ENCODE measurements around the gene GRM7.

The GRM7 gene

DNA sequence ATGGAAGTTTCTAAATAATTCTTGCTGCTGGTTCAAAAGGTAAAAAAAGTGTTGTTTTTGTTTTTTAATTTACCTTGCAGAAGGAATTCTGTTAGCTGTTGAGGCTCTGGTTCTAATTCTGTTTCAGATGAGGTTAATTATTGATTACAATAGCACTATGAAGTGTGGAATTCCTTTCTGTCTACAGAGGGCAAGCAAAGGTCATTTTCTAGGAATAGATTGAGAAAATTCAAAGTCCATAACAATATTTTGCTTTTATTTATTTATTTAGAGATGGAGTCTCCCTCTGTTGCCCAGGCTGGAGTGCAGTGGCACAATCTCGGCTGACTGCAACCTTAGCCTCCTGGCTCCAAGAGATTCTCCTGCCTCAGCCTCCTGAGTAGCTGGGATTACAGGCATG, 789.6 kb downstream of the GRM7 start:
- no peak for DNase-seq (ENCODE audit: low spot score)
- CTCF ChIA-PET, result no interaction called here
- no peak overlapping the region for H3K27ac ChIP-seq
- POLR2A ChIA-PET (ENCODE audit: low non-redundant PET), result no interaction called here
- TF ChIP-seq, protein P1, sequence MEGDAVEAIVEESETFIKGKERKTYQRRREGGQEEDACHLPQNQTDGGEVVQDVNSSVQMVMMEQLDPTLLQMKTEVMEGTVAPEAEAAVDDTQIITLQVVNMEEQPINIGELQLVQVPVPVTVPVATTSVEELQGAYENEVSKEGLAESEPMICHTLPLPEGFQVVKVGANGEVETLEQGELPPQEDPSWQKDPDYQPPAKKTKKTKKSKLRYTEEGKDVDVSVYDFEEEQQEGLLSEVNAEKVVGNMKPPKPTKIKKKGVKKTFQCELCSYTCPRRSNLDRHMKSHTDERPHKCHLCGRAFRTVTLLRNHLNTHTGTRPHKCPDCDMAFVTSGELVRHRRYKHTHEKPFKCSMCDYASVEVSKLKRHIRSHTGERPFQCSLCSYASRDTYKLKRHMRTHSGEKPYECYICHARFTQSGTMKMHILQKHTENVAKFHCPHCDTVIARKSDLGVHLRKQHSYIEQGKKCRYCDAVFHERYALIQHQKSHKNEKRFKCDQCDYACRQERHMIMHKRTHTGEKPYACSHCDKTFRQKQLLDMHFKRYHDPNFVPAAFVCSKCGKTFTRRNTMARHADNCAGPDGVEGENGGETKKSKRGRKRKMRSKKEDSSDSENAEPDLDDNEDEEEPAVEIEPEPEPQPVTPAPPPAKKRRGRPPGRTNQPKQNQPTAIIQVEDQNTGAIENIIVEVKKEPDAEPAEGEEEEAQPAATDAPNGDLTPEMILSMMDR (conservative IDR thresholded peaks at IDR 0.05; ENCODE audit: low read depth), result no peak

DNA sequence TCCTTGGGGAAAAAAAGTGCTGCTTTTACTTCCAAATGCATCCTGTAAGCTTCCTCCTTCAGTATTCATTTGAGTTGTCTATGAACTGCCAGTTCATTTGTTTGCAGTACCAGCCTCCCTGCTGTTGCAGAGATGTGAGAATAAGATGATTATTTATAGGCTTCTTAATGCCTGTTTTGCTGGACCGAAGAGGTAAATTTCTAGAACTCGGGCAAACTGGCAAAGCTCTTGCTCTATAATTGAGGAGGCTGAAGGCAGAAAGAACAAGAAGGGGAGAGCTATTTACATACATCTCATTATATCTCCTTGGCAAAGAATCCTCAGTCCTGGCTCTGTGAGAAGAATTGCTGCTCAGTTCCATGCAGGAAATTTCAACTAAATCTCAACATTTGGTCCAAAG, 790.4 kb downstream of the GRM7 start:
- no peak overlapping the region for H3K27ac ChIP-seq
- POLR2A ChIA-PET (ENCODE audit: low non-redundant PET), result no interaction called here
- CTCF ChIA-PET, result no interaction called here

DNA sequence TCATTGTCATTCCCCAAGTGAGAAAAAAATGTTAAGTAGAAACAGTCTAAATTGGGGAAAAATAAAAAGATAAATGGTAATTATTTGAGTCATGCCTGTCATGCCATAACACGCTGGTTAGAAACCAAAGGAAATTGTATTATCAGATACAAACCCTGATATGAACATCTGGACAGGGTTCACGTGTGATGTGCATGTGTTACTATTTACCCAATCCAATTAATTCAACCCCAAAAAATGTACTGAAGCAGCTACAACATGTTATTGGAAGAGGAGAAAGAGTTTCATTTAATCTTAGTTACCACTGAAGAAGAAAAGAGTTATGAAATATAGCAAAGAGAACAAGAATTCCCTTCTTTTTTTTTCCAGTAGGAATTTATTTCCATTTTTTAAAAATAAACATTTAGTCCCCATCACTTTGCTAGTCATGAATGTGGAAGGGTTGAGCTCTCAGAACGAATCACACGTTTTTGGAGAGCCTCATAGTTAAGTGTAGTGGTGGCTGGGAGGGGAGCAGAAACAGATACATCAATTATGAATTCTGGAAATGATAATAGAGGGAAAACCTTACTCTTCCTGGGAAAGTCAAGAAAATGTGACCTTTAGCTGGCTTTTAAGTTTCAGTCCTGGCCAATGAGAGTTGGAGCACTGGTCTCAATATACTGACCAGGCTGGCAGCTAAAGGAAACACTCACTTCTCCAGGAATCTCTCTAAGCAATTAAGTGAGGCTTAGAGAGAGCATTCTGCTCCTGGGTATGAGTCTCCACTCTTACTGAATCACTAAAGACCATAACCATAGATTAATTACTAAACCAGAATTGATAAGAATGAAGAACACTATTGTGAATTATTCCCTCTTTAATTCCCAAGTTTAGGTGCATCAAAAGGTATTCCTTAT, 796.5 kb downstream of the GRM7 start:
- no peak overlapping the region for H3K27ac ChIP-seq
- TF ChIP-seq, protein P1 (conservative IDR thresholded peaks at IDR 0.05; ENCODE audit: low read depth), result no peak
- DNase-seq (ENCODE audit: low spot score), result no peak
- POLR2A ChIA-PET (ENCODE audit: low non-redundant PET), result no interaction called here
- CTCF ChIA-PET, result no interaction called here

More for the DNA sequence above, 790.4 kb downstream of the GRM7 start:
- DNase-seq (ENCODE audit: low spot score), result no peak
- TF ChIP-seq, protein P1 (conservative IDR thresholded peaks at IDR 0.05; ENCODE audit: low read depth), result no peak

DNA sequence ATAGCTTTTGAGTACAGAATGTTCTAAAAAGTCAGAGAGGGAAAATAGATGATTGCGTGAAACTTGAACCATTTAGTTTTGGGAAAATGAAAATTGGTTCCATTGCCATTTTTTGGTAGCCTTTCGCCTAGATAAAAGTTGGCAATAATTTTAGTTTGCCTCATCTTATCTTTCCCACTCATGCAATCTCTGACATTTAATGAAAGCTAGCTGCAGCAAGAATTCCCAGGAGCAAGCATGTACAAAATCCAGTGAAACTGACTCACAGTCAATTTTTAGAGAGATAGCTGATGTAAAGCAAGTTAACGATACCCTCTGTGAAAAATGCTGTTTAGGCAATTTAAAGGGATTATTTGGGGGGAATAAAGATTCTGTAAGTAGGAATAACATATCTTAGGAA, 797.4 kb downstream of the GRM7 start:
- POLR2A ChIA-PET (ENCODE audit: low non-redundant PET), result no interaction called here
- CTCF ChIA-PET, result no interaction called here
- H3K27ac ChIP-seq, result no peak overlapping the region
- TF ChIP-seq, protein P1 (conservative IDR thresholded peaks at IDR 0.05; ENCODE audit: low read depth), result no peak
- DNase-seq (ENCODE audit: low spot score), result no peak

DNA sequence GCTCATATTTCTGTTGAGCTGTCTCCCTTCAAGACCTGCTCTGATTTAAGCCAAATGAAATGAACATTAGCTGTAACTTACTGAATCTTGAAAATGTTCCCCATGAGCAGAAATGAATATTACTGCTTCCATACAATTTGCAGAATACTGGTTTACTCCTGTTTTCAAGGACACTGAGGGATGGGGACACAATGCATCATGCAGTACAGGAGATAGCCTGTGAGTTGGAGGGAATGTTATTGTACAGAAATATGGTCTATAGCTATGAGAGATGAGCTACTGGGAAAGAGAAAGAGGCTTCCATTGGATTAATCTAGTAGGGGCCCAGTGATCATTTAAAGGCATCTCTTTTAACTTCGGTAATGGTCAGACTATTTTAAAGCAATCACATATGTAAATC, 798.2 kb downstream of the GRM7 start:
- DNase-seq (ENCODE audit: low spot score), result no peak
- TF ChIP-seq, protein P1 (conservative IDR thresholded peaks at IDR 0.05; ENCODE audit: low read depth), result no peak
- POLR2A ChIA-PET (ENCODE audit: low non-redundant PET), result no interaction called here
- H3K27ac ChIP-seq, result no peak overlapping the region
- CTCF ChIA-PET, result no interaction called here

DNA sequence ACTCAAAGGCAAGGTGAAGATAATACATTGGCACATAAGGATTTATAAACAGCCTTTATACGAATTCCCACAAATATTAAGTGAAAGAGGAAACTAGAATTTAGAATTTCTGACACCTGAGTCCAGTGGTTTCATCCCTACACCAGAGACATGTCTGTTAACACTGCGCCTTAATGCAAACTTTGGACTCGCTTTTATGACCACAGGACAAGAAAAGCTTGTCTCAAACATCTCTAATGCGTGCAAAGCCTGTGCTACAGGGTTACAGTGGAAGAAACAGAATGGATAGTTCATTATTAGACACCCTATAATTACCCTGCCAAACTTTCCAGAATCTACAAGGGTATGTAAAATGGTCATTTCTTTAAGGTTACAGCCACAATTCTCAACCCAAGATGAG, 802.9 kb downstream of the GRM7 start:
- POLR2A ChIA-PET (ENCODE audit: low non-redundant PET), result no interaction called here
- DNase-seq (ENCODE audit: low spot score), result no peak
- CTCF ChIA-PET, result no interaction called here
- TF ChIP-seq, protein P1 (conservative IDR thresholded peaks at IDR 0.05; ENCODE audit: low read depth), result no peak
- no peak overlapping the region for H3K27ac ChIP-seq

Data from RWPE1 (cell line).